ENCODE data around the gene SDSL.

Gene SDSL

GRCh38 chr12:113467142-113467501, 44.9 kb downstream of the SDSL start:
- Histone ChIP-seq H3K27me3 (ENCODE audit: low read length) (no peaks in the 10 kb centered on the region), H3K9ac (ENCODE audit: low read length) (no peak overlapping the region), H3K4me2 (ENCODE audit: low read depth, low read length, poor library complexity, severe bottlenecking) (no peak overlapping the region), H3K9me3 (ENCODE audit: insufficient read depth, low read length) (no peaks in the 10 kb centered on the region), H3K36me3 (ENCODE audit: low read length) (no peaks in the 10 kb centered on the region), H2AFZ (ENCODE audit: low read depth, low read length, severe bottlenecking) (no peak overlapping the region), H3K79me2 (ENCODE audit: insufficient read depth, low read length) (no peaks in the 10 kb centered on the region), H3F3A (ENCODE audit: insufficient read depth) (no peaks in the 10 kb centered on the region), H3K27ac (ENCODE audit: low read depth, low read length) (no peak overlapping the region), H3K4me3 (ENCODE audit: insufficient read depth, low read length, poor library complexity, severe bottlenecking) (no peak overlapping the region), H4K20me1 (ENCODE audit: low read depth, low read length) (no peaks in the 10 kb centered on the region), H3K9me2 (replicated peaks; ENCODE audit: insufficient read depth, low read length) (no peaks in the 10 kb centered on the region)
- TF ChIP-seq CTCF (IDR thresholded peaks at IDR 0.05; ENCODE audit: insufficient read depth, low read length, poor library complexity, severe bottlenecking) (no peak), EZH2phosphoT487 (conservative IDR thresholded peaks at IDR 0.05; ENCODE audit: low read length) (no peak)

- H3F3A ChIP-seq (ENCODE audit: insufficient read depth): no peaks in the 10 kb centered on the region
- H4K20me1 ChIP-seq (ENCODE audit: low read depth, low read length): no peaks in the 10 kb centered on the region
- no peak overlapping the region for H3K4me2 ChIP-seq (ENCODE audit: low read depth, low read length, poor library complexity, severe bottlenecking)
- H3K9me2 ChIP-seq (replicated peaks; ENCODE audit: insufficient read depth, low read length): no peaks in the 10 kb centered on the region
- H3K79me2 ChIP-seq (ENCODE audit: insufficient read depth, low read length): no peaks in the 10 kb centered on the region
- no peaks in the 10 kb centered on the region for H3K9me3 ChIP-seq (ENCODE audit: insufficient read depth, low read length)
- H3K36me3 ChIP-seq (ENCODE audit: low read length): no peaks in the 10 kb centered on the region
- H3K9ac ChIP-seq (ENCODE audit: low read length): no peak overlapping the region
- no peaks in the 10 kb centered on the region for H3K27me3 ChIP-seq (ENCODE audit: low read length)
- TF ChIP-seq CTCF (IDR thresholded peaks at IDR 0.05; ENCODE audit: insufficient read depth, low read length, poor library complexity, severe bottlenecking) (no peak), EZH2phosphoT487 (conservative IDR thresholded peaks at IDR 0.05; ENCODE audit: low read length) (no peak)
- H3K4me3 ChIP-seq (ENCODE audit: insufficient read depth, low read length, poor library complexity, severe bottlenecking): no peak overlapping the region
- H3K27ac ChIP-seq (ENCODE audit: low read depth, low read length): no peak overlapping the region
- H2AFZ ChIP-seq (ENCODE audit: low read depth, low read length, severe bottlenecking): no peak overlapping the region
Observed at GRCh38 chr12:113467502-113468364, 45.6 kb downstream of the SDSL start.

GRCh38 chr12:113468365-113469223, 46.4 kb downstream of the SDSL start:
- Histone ChIP-seq H3K27me3 (ENCODE audit: low read length) (no peaks in the 10 kb centered on the region), H3F3A (ENCODE audit: insufficient read depth) (no peaks in the 10 kb centered on the region), H3K79me2 (ENCODE audit: insufficient read depth, low read length) (no peaks in the 10 kb centered on the region), H3K36me3 (ENCODE audit: low read length) (no peaks in the 10 kb centered on the region), H2AFZ (ENCODE audit: low read depth, low read length, severe bottlenecking) (no peak overlapping the region), H3K4me3 (ENCODE audit: insufficient read depth, low read length, poor library complexity, severe bottlenecking) (no peak overlapping the region), H3K27ac (ENCODE audit: low read depth, low read length) (no peak overlapping the region), H3K9me2 (replicated peaks; ENCODE audit: insufficient read depth, low read length) (no peaks in the 10 kb centered on the region), H4K20me1 (ENCODE audit: low read depth, low read length) (no peaks in the 10 kb centered on the region), H3K4me2 (ENCODE audit: low read depth, low read length, poor library complexity, severe bottlenecking) (no peak overlapping the region), H3K9me3 (ENCODE audit: insufficient read depth, low read length) (no peaks in the 10 kb centered on the region), H3K9ac (ENCODE audit: low read length) (no peak overlapping the region)
- TF ChIP-seq CTCF (IDR thresholded peaks at IDR 0.05; ENCODE audit: insufficient read depth, low read length, poor library complexity, severe bottlenecking): no peak
- no peak for TF ChIP-seq EZH2phosphoT487 (conservative IDR thresholded peaks at IDR 0.05; ENCODE audit: low read length)

All from SU-DHL-6 (cell line).